Keratinocyte (primary cell): ENCODE results near the gene SH3D19.

Experiments
- EZH2 ChIP-seq: IDR thresholded peaks from one replicate; pipeline ENCODE4 v1.6.1; 2012; ENCODE audit warnings: inconsistent platforms, mild to moderate bottlenecking, low read length, moderate library complexity
- TF ChIP-seq, protein P1 (sequence below), 3 experiments: IDR thresholded peaks in 1 of 3; conservative IDR thresholded peaks in 1 of 3; optimal IDR thresholded peaks in 1 of 3; 2 replicates in 2 of 3; 3 replicates in 1 of 3; pipeline versions ENCODE3 to v1.5.1; 2011; ENCODE audit warnings: low read length in 3 of 3, mild to moderate bottlenecking in 3 of 3, moderate library complexity in 2 of 3, control low read depth in 1 of 3, inconsistent platforms in 1 of 3; ENCODE audit not compliant: insufficient read depth in 2 of 3; ENCODE audit errors: extremely low read depth in 1 of 3

DNA sequence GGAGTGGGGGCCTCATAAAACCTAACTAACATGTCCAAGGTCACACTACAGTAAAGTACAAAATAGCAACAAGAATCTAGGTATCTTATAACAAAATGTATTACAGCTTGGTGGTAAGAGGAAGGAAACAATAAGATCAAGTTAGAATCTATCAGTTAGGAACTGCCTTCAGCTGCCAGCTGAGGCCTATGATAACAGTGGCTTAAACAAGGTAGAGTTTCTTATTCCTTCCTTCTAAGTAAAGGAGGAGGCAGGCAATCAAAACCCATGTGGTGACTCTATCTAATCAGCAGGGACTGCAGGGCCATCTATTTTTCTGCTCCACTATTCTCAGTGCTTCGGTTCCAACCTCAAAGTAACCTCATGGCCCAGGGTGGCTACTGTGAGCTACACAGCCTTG is 10.9 kb downstream of the SH3D19 start:
- TF ChIP-seq, protein P1, sequence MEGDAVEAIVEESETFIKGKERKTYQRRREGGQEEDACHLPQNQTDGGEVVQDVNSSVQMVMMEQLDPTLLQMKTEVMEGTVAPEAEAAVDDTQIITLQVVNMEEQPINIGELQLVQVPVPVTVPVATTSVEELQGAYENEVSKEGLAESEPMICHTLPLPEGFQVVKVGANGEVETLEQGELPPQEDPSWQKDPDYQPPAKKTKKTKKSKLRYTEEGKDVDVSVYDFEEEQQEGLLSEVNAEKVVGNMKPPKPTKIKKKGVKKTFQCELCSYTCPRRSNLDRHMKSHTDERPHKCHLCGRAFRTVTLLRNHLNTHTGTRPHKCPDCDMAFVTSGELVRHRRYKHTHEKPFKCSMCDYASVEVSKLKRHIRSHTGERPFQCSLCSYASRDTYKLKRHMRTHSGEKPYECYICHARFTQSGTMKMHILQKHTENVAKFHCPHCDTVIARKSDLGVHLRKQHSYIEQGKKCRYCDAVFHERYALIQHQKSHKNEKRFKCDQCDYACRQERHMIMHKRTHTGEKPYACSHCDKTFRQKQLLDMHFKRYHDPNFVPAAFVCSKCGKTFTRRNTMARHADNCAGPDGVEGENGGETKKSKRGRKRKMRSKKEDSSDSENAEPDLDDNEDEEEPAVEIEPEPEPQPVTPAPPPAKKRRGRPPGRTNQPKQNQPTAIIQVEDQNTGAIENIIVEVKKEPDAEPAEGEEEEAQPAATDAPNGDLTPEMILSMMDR (optimal IDR thresholded peaks at IDR 0.05 in 1 of 3, IDR thresholded peaks at IDR 0.05 in 1 of 3, conservative IDR thresholded peaks at IDR 0.05 in 1 of 3; ENCODE audit: extremely low read depth in 1 of 3, insufficient read depth in 2 of 3, low read length in 3 of 3): no peak
- no peak for TF ChIP-seq EZH2
